ENCODE results near the gene MACIR. TPM values are rescaled to one million over a fixed set of nuclear protein-coding genes. Genes with fewer than 3 reads are reported as not detected.

The MACIR gene
- total and polyA plus RNA-seq, 2 donors (not counting 3 experiments of a cell fraction or from before 2014, with no cell fraction given), result 4.0 to 9.3 TPM

DNA sequence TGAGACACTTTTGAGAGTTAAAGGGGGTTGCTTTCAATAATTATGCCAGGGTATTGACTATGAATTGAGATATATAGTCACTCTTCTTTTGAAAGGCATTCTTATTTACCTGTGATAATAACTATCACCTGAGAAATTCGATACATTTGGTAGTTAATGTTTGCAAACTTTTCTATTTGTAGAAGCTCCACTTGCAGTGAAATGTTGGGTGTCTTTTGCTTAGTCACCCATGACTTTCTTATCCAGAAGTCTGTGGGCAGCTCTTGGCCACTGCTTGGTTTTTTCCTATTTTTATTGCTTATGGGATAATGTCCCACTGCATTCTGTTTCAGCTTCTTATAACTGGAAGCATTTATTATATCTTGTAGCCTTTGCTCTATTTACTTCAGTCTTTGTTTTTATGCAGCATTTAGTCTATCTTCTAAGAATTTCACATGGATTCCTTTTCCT lies 3.9 kb downstream of the MACIR start:
- H3K4me2 ChIP-seq (ENCODE audit: insufficient read depth, low read length), result no peak overlapping the region
- no peaks in the 10 kb centered on the region for H3K36me3 ChIP-seq (ENCODE audit: control insufficient read depth in 2 of 2, extremely low read depth in 1 of 2, insufficient read depth in 2 of 2, low read length in 2 of 2)
- H3K4me3 ChIP-seq (replicated peaks in 1 of 3; ENCODE audit: insufficient read depth in 1 of 3, low read depth in 1 of 3, low read length in 3 of 3), result no peak overlapping the region
- CTCF ChIA-PET, result interaction anchor here (1.0 to 1.3 kb wide), 2 partner anchors 11 to 30 kb away, joined by 3 to 7 read pairs; no protein-coding TSS in a partner anchor
- H3K9me3 ChIP-seq (replicated peaks; ENCODE audit: control insufficient read depth, insufficient read depth, low read length), result no peaks in the 10 kb centered on the region
- no peak overlapping the region for H2AFZ ChIP-seq (ENCODE audit: low read depth, low read length)
- TF ChIP-seq GATA2 (IDR thresholded peaks at IDR 0.05; ENCODE audit: insufficient read depth, insufficient read length, low read depth, low read length), result no peak
- no peak for TF ChIP-seq EZH2 (IDR thresholded peaks at IDR 0.05; ENCODE audit: borderline replicate concordance, low read depth, low read length, severe bottlenecking)
- TF ChIP-seq JUN (IDR thresholded peaks at IDR 0.05; ENCODE audit: borderline replicate concordance, insufficient read depth, insufficient read length, low read depth), result no peak
- TF ChIP-seq POLR2AphosphoS5 (IDR thresholded peaks at IDR 0.05; ENCODE audit: insufficient read depth, low read depth, low read length), result no peak
- no peak for TF ChIP-seq MYC (IDR thresholded peaks at IDR 0.05; ENCODE audit: low read depth, low read length)
- TF ChIP-seq FOS (IDR thresholded peaks at IDR 0.05; ENCODE audit: borderline replicate concordance, insufficient read depth, low read length), result no peak
- TF ChIP-seq, protein P1, sequence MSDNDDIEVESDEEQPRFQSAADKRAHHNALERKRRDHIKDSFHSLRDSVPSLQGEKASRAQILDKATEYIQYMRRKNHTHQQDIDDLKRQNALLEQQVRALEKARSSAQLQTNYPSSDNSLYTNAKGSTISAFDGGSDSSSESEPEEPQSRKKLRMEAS (IDR thresholded peaks at IDR 0.05; ENCODE audit: insufficient read depth, insufficient read length), result no peak
- TF ChIP-seq POLR2A (IDR thresholded peaks at IDR 0.05; ENCODE audit: low read depth, low read length), result no peak
- TF ChIP-seq, protein P2, sequence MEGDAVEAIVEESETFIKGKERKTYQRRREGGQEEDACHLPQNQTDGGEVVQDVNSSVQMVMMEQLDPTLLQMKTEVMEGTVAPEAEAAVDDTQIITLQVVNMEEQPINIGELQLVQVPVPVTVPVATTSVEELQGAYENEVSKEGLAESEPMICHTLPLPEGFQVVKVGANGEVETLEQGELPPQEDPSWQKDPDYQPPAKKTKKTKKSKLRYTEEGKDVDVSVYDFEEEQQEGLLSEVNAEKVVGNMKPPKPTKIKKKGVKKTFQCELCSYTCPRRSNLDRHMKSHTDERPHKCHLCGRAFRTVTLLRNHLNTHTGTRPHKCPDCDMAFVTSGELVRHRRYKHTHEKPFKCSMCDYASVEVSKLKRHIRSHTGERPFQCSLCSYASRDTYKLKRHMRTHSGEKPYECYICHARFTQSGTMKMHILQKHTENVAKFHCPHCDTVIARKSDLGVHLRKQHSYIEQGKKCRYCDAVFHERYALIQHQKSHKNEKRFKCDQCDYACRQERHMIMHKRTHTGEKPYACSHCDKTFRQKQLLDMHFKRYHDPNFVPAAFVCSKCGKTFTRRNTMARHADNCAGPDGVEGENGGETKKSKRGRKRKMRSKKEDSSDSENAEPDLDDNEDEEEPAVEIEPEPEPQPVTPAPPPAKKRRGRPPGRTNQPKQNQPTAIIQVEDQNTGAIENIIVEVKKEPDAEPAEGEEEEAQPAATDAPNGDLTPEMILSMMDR (IDR thresholded peaks at IDR 0.05; ENCODE audit: extremely low read depth in 1 of 2, insufficient read depth in 1 of 2, low read depth in 1 of 2, low read length in 2 of 2), result no peak
- no peaks in the 10 kb centered on the region for H3K9me1 ChIP-seq (replicated peaks; ENCODE audit: control insufficient read depth, extremely low read depth, insufficient read depth, low read length)
- BruUV-seq (replicated peaks), result no TSS peak
- POLR2A ChIA-PET, result no interaction called here
- H4K20me1 ChIP-seq (replicated peaks; ENCODE audit: control insufficient read depth, extremely low read depth, insufficient read depth, low read length), result no peaks in the 10 kb centered on the region
- H3K4me1 ChIP-seq (ENCODE audit: control insufficient read depth, extremely low read depth, insufficient read depth, low read length), result peaks cover 8% of the 10 kb centered on the region
- dilution Hi-C loops (cut with MboI; ENCODE audit: extremely low pct_ligation_motif_present, low sequenced_read_pairs), result no loop called here
- intact Hi-C loops (cut with micrococcal nuclease), result no loop called here
- H3K27ac ChIP-seq (ENCODE audit: insufficient read depth, low read depth, low read length), result no peak overlapping the region
- FAIRE-seq, result no peak
- peak; percentile 35 for DNase-seq (ENCODE audit: low read depth, low spot score)
- no peak overlapping the region for H3K9ac ChIP-seq (replicated peaks; ENCODE audit: extremely low read depth, insufficient read depth, low read length)
- no peaks in the 10 kb centered on the region for H3K27me3 ChIP-seq (ENCODE audit: control insufficient read depth in 2 of 2, insufficient read depth in 2 of 2, low read length in 2 of 2)
- H3K79me2 ChIP-seq (ENCODE audit: control insufficient read depth, insufficient read depth, low read length), result peaks cover 65% of the 10 kb centered on the region
